ENCODE measurements around the gene ZDHHC23. TPM values are rescaled to one million over a fixed set of nuclear protein-coding genes. Genes with fewer than 3 reads are reported as not detected.

The ZDHHC23 gene
- total and polyA plus RNA-seq, 10 of the 15 experiments (the other 5 are each of a cell fraction or from before 2014, with no cell fraction given), result 0.79 to 4.6 (median 2.9) TPM

DNA sequence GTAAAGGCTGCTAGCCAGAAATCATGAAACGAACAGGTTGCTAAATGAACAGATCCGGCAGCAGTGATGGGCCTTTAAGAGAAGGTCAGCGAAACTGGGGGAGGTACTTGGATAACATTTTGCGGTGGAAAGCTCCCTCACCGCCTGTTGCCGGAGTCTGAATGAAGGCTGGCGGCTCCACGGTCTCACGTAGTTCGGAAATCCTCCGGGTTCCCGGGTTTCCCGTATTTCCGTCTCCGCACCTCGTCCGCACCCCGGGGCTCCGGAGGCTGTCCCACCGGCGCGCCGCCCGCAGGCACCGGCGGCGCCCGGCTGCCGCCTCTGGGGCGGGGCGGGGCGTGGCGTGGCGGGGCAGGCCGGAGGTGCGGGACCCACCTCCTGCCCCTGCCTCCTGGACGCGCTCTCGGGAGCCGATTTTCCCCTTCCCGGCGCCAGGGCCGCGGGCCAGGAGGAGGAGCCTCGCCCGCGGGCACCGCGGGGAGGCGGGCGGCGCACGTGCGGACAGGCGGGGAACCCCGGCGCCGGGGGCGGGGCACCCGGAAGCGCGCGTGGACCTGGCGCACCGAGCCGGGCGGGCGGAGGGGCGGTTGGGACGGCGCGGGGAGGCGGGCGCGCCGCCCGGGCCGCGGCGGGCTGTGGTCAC, at the start of gene ZDHHC23 (continued):
- TF ChIP-seq MYC (IDR thresholded peaks at IDR 0.05; ENCODE audit: insufficient read depth, insufficient read length, insufficient replicate concordance, low read length, severe bottlenecking) (no peak), CHD1 (IDR thresholded peaks at IDR 0.05; ENCODE audit: low read depth, low read length) (no peak), DPF2 (IDR thresholded peaks at IDR 0.05) (no peak), RCOR1 (conservative IDR thresholded peaks at IDR 0.05; ENCODE audit: low read depth, low read length) (no peak), SRF (IDR thresholded peaks at IDR 0.05; ENCODE audit: low read depth in 2 of 2, low read length in 2 of 2) (no peak), STAT1 (conservative IDR thresholded peaks at IDR 0.05) (no peak), RBBP5 (conservative IDR thresholded peaks at IDR 0.05) (no peak), CREM (IDR thresholded peaks at IDR 0.05; ENCODE audit: low read depth) (no peak), ETV6 (conservative IDR thresholded peaks at IDR 0.05 in 1 of 2, IDR thresholded peaks at IDR 0.05 in 1 of 2; ENCODE audit: borderline replicate concordance in 1 of 2, low read depth in 1 of 2) (no peak), ESRRA (IDR thresholded peaks at IDR 0.05; ENCODE audit: low read length) (no peak), NR2C1 (IDR thresholded peaks at IDR 0.05) (no peak), TCF3 (IDR thresholded peaks at IDR 0.05; ENCODE audit: borderline replicate concordance, insufficient read depth, low read depth, low read length) (no peak), MTA3 (IDR thresholded peaks at IDR 0.05; ENCODE audit: borderline replicate concordance, low read length) (no peak), NBN (IDR thresholded peaks at IDR 0.05) (no peak), CHD4 (IDR thresholded peaks at IDR 0.05) (no peak), CBX5 (IDR thresholded peaks at IDR 0.05; ENCODE audit: low read depth) (no peak), TARDBP (IDR thresholded peaks at IDR 0.05; ENCODE audit: borderline replicate concordance) (no peak), FOXM1 (IDR thresholded peaks at IDR 0.05; ENCODE audit: low read depth, low read length) (no peak), WRNIP1 (IDR thresholded peaks at IDR 0.05; ENCODE audit: borderline replicate concordance, low read depth, low read length) (no peak), IKZF1 (conservative IDR thresholded peaks at IDR 0.05) (peak; percentile 80)
- TF ChIP-seq, protein P1, sequence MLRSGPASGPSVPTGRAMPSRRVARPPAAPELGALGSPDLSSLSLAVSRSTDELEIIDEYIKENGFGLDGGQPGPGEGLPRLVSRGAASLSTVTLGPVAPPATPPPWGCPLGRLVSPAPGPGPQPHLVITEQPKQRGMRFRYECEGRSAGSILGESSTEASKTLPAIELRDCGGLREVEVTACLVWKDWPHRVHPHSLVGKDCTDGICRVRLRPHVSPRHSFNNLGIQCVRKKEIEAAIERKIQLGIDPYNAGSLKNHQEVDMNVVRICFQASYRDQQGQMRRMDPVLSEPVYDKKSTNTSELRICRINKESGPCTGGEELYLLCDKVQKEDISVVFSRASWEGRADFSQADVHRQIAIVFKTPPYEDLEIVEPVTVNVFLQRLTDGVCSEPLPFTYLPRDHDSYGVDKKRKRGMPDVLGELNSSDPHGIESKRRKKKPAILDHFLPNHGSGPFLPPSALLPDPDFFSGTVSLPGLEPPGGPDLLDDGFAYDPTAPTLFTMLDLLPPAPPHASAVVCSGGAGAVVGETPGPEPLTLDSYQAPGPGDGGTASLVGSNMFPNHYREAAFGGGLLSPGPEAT (IDR thresholded peaks at IDR 0.05; ENCODE audit: low read depth), result no peak
- TF ChIP-seq, protein P2, sequence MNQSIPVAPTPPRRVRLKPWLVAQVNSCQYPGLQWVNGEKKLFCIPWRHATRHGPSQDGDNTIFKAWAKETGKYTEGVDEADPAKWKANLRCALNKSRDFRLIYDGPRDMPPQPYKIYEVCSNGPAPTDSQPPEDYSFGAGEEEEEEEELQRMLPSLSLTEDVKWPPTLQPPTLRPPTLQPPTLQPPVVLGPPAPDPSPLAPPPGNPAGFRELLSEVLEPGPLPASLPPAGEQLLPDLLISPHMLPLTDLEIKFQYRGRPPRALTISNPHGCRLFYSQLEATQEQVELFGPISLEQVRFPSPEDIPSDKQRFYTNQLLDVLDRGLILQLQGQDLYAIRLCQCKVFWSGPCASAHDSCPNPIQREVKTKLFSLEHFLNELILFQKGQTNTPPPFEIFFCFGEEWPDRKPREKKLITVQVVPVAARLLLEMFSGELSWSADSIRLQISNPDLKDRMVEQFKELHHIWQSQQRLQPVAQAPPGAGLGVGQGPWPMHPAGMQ (IDR thresholded peaks at IDR 0.05; ENCODE audit: borderline replicate concordance), result no peak
- TF ChIP-seq, protein P3, sequence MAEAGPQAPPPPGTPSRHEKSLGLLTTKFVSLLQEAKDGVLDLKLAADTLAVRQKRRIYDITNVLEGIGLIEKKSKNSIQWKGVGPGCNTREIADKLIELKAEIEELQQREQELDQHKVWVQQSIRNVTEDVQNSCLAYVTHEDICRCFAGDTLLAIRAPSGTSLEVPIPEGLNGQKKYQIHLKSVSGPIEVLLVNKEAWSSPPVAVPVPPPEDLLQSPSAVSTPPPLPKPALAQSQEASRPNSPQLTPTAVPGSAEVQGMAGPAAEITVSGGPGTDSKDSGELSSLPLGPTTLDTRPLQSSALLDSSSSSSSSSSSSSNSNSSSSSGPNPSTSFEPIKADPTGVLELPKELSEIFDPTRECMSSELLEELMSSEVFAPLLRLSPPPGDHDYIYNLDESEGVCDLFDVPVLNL (IDR thresholded peaks at IDR 0.05; ENCODE audit: low read depth, low read length), result no peak
- TF ChIP-seq, protein P4, sequence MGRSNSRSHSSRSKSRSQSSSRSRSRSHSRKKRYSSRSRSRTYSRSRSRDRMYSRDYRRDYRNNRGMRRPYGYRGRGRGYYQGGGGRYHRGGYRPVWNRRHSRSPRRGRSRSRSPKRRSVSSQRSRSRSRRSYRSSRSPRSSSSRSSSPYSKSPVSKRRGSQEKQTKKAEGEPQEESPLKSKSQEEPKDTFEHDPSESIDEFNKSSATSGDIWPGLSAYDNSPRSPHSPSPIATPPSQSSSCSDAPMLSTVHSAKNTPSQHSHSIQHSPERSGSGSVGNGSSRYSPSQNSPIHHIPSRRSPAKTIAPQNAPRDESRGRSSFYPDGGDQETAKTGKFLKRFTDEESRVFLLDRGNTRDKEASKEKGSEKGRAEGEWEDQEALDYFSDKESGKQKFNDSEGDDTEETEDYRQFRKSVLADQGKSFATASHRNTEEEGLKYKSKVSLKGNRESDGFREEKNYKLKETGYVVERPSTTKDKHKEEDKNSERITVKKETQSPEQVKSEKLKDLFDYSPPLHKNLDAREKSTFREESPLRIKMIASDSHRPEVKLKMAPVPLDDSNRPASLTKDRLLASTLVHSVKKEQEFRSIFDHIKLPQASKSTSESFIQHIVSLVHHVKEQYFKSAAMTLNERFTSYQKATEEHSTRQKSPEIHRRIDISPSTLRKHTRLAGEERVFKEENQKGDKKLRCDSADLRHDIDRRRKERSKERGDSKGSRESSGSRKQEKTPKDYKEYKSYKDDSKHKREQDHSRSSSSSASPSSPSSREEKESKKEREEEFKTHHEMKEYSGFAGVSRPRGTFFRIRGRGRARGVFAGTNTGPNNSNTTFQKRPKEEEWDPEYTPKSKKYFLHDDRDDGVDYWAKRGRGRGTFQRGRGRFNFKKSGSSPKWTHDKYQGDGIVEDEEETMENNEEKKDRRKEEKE (IDR thresholded peaks at IDR 0.05), result no peak
